H9 (cell line): ENCODE data around the gene UBAC1. TPM values are rescaled to one million over a fixed set of nuclear protein-coding genes. Genes with fewer than 3 reads are reported as not detected.

Experiments used
- DNase-seq: peaks from one replicate; pipeline ENCODE4 v3.0.0-alpha.2; 2017
- H2AFZ ChIP-seq: one replicate; pipeline ENCODE4 v1.6.1; 2013; ENCODE audit warnings: mild to moderate bottlenecking, low read length, control low read depth, moderate library complexity
- H2AK5ac ChIP-seq: 2 replicates; pipeline ENCODE4 v1.6.1; 2013; ENCODE audit warnings: low read length, control low read depth, mixed read lengths; ENCODE audit not compliant: insufficient read length
- H2BK120ac ChIP-seq: one replicate; pipeline ENCODE4 v1.6.1; 2013; ENCODE audit warnings: low read depth, mild to moderate bottlenecking, low read length, control low read depth, inconsistent platforms; ENCODE audit not compliant: poor library complexity, severe bottlenecking
- H2BK12ac ChIP-seq: 2 replicates; pipeline ENCODE4 v1.6.1; 2013; ENCODE audit warnings: low read length, control low read depth, mixed read lengths, low read depth; ENCODE audit not compliant: insufficient read length
- H2BK15ac ChIP-seq: 2 replicates; pipeline ENCODE4 v1.6.1; 2013; ENCODE audit warnings: low read depth, low read length, control low read depth
- H2BK20ac ChIP-seq: one replicate; pipeline ENCODE4 v1.6.1; 2013; ENCODE audit warnings: low read depth, mild to moderate bottlenecking, low read length, control low read depth, inconsistent platforms; ENCODE audit not compliant: poor library complexity, severe bottlenecking
- H2BK5ac ChIP-seq: 2 replicates; pipeline ENCODE4 v1.6.1; 2013; ENCODE audit warnings: low read length, control low read depth, mixed read lengths; ENCODE audit not compliant: insufficient read length
- H3K14ac ChIP-seq: 2 replicates; pipeline ENCODE4 v1.6.1; 2013; ENCODE audit warnings: low read length, control low read depth; ENCODE audit not compliant: insufficient read depth
- H3K18ac ChIP-seq: 2 replicates; pipeline ENCODE4 v1.6.1; 2013; ENCODE audit warnings: low read depth, mild to moderate bottlenecking, mixed read lengths, low read length, control low read depth; ENCODE audit not compliant: insufficient read length
- H3K23ac ChIP-seq: 2 replicates; pipeline ENCODE4 v1.6.1; 2013; ENCODE audit warnings: low read length, control low read depth, mixed read lengths, low read depth; ENCODE audit not compliant: insufficient read length
- H3K23me2 ChIP-seq: 2 replicates; pipeline ENCODE4 v1.6.1; 2013; ENCODE audit warnings: low read depth, mild to moderate bottlenecking, mixed read lengths, low read length, control low read depth; ENCODE audit not compliant: insufficient read length, poor library complexity, severe bottlenecking
- H3K27ac ChIP-seq: 2 replicates; pipeline ENCODE4 v1.5.1; 2013; ENCODE audit warnings: low read length, control low read depth, mixed read lengths, low read depth; ENCODE audit not compliant: insufficient read length
- H3K27me3 ChIP-seq: 2 replicates; pipeline ENCODE4 v1.6.1; 2013; ENCODE audit warnings: low read length, control low read depth, inconsistent platforms; ENCODE audit not compliant: insufficient read depth
- H3K4ac ChIP-seq: 2 replicates; pipeline ENCODE4 v1.6.1; 2013; ENCODE audit warnings: low read depth, mild to moderate bottlenecking, control low read depth, inconsistent platforms, low read length, moderate library complexity
- H3K4me1 ChIP-seq: 2 replicates; pipeline ENCODE4 v1.6.1; 2013; ENCODE audit warnings: low read length, control low read depth, inconsistent platforms; ENCODE audit not compliant: insufficient read depth
- H3K4me2 ChIP-seq: 2 replicates; pipeline ENCODE4 v1.6.1; 2013; ENCODE audit warnings: low read length, control low read depth, mixed read lengths; ENCODE audit not compliant: insufficient read length, insufficient read depth
- H3K56ac ChIP-seq: 2 replicates; pipeline ENCODE4 v1.6.1; 2013; ENCODE audit warnings: low read depth, mild to moderate bottlenecking, mixed read lengths, low read length, control low read depth; ENCODE audit not compliant: insufficient read length
- H3K79me1 ChIP-seq: 2 replicates; pipeline ENCODE4 v1.6.1; 2013; ENCODE audit warnings: low read depth, mild to moderate bottlenecking, moderate library complexity, low read length, control low read depth, inconsistent platforms; ENCODE audit not compliant: insufficient read depth, poor library complexity, severe bottlenecking
- H3K79me2 ChIP-seq: 2 replicates; pipeline ENCODE4 v1.6.1; 2013; ENCODE audit warnings: low read length, control low read depth, inconsistent platforms; ENCODE audit not compliant: insufficient read depth
- H3K9ac ChIP-seq: 2 replicates; pipeline ENCODE4 v1.6.1; 2013; ENCODE audit warnings: low read length, control low read depth, mixed read lengths; ENCODE audit not compliant: insufficient read length; ENCODE audit errors: extremely low read depth
- H3K9me3 ChIP-seq: one replicate; pipeline ENCODE4 v1.6.1; 2013; ENCODE audit warnings: low read depth, low read length, inconsistent platforms; ENCODE audit not compliant: control insufficient read depth
- H3T11ph ChIP-seq: one replicate; pipeline ENCODE4 v1.6.1; 2013; ENCODE audit warnings: mild to moderate bottlenecking, low read length, control low read depth, inconsistent platforms
- H4K20me1 ChIP-seq: one replicate; pipeline ENCODE4 v1.6.1; 2013; ENCODE audit not compliant: control insufficient read depth, insufficient read length, insufficient read depth
- H4K5ac ChIP-seq: 2 replicates; pipeline ENCODE4 v1.6.1; 2013; ENCODE audit warnings: low read depth, mild to moderate bottlenecking, mixed read lengths, low read length, control low read depth; ENCODE audit not compliant: insufficient read length
- H4K8ac ChIP-seq: replicated peaks from 2 replicates; pipeline ENCODE4 v1.6.1; 2013; ENCODE audit warnings: low read length, control low read depth, mixed read lengths, low read depth; ENCODE audit not compliant: insufficient read length
- H4K91ac ChIP-seq: 2 replicates; pipeline ENCODE4 v1.6.1; 2013; ENCODE audit warnings: low read depth, mild to moderate bottlenecking, moderate library complexity, mixed read lengths, low read length, control low read depth; ENCODE audit not compliant: insufficient read length
- H3K27ac Mint-ChIP-seq, 3 experiments: 2 replicates in 2 of 3; 3 replicates in 1 of 3; pipeline ENCODE4 v1.8.0; 2020 to 2021; ENCODE audit warnings: mixed read lengths in 3 of 3, mild to moderate bottlenecking in 1 of 3, moderate library complexity in 1 of 3
- H3K27me3 Mint-ChIP-seq: 2 replicates; pipeline ENCODE4 v1.8.0; 2021; ENCODE audit warnings: low read depth, mild to moderate bottlenecking, moderate library complexity, mixed read lengths
- H3K36me3 Mint-ChIP-seq, 3 experiments: 2 replicates in 2 of 3; 3 replicates in 1 of 3; pipeline ENCODE4 v1.8.0; 2020 to 2021; ENCODE audit warnings: low read depth in 3 of 3, mixed read lengths in 3 of 3; ENCODE audit not compliant: insufficient read depth in 1 of 3
- H3K4me1 Mint-ChIP-seq, 2 experiments: 2 replicates each; pipeline ENCODE4 v1.8.0; 2020; ENCODE audit warnings: mixed read lengths in 2 of 2
- H3K4me3 Mint-ChIP-seq, 2 experiments: 2 replicates in 1 of 2; 3 replicates in 1 of 2; pipeline ENCODE4 v1.8.0; 2020 to 2021; ENCODE audit warnings: mild to moderate bottlenecking in 2 of 2, mixed read lengths in 2 of 2, moderate library complexity in 1 of 2
- H3K9me3 Mint-ChIP-seq, 2 experiments: 2 replicates in 1 of 2; 3 replicates in 1 of 2; pipeline ENCODE4 v1.8.0; 2020; ENCODE audit warnings: mild to moderate bottlenecking in 2 of 2, mixed read lengths in 2 of 2, moderate library complexity in 1 of 2
- WGBS: extraction: QIAGEN DNeasy Blood & Tissue Kit; methylation state at CpG from one replicate; pipeline ENCODE4 v1.1.7; 2013; ENCODE audit warnings: missing lambda C conversion rate, low lambda C conversion rate, mixed read lengths; ENCODE audit not compliant: insufficient read length; ENCODE audit errors: extremely low coverage; 5-methylcytosine and 5-hydroxymethylcytosine counted together
- total RNA-seq: library from RNA; stranded (reverse); gene quantifications from 2 replicates; pipeline ENCODE4 v1.2.1, GENCODE V29; 2021
- TF ChIP-seq, protein P1 (sequence below): fragments of 200-600 bp; sonication (generic); conservative IDR thresholded peaks from 3 replicates; pipeline ENCODE4 v1.8.0; 2021; ENCODE audit warnings: antibody characterized with exemption, mild to moderate bottlenecking

The UBAC1 gene
- total RNA-seq, 1 experiment from 2014 or later: 47.5 TPM

GRCh38 chr9:135963938-135964337, 2.8 kb upstream of the UBAC1 start:
- Histone ChIP-seq H3K4me2 (no peak overlapping the region), H3K79me1 (no peaks in the 10 kb centered on the region), H3K23me2 (peaks cover 5% of the 10 kb centered on the region), H3K4me1 (peaks cover 2% of the 10 kb centered on the region; the same call in 1 of the 2 replicates), H2BK5ac (no peak overlapping the region), H4K20me1 (peaks cover 3% of the 10 kb centered on the region), H3K27ac (no peak overlapping the region), H2BK12ac (no peak overlapping the region), H2AFZ (no peak overlapping the region), H3K4ac (no peak overlapping the region), H2BK120ac (no peak overlapping the region), H3K9me3 (no peaks in the 10 kb centered on the region), H3K9ac (no peak overlapping the region), H4K91ac (no peak overlapping the region), H3K56ac (no peak overlapping the region), H3K14ac (no peak overlapping the region), H4K8ac (no peak overlapping the region), H3K23ac (no peak overlapping the region), H3K18ac (no peak overlapping the region), H2BK20ac (no peak overlapping the region), H3T11ph (no peak overlapping the region), H3K27me3 (no peaks in the 10 kb centered on the region), H4K5ac (no peak overlapping the region), H2BK15ac (no peak overlapping the region), H3K79me2 (peaks cover 6% of the 10 kb centered on the region; the same call in 1 of the 2 replicates), H2AK5ac (no peak overlapping the region)
- H3K9me3 Mint-ChIP-seq: peaks cover 2 to 4% of the 10 kb centered on the region in 2 experiments; a peak in 3 of 5 replicates
- H3K4me3 Mint-ChIP-seq: peak overlapping the region in 1 of 2 experiments; percentile 10; a peak in 1 of 5 replicates
- TF ChIP-seq, protein P1, sequence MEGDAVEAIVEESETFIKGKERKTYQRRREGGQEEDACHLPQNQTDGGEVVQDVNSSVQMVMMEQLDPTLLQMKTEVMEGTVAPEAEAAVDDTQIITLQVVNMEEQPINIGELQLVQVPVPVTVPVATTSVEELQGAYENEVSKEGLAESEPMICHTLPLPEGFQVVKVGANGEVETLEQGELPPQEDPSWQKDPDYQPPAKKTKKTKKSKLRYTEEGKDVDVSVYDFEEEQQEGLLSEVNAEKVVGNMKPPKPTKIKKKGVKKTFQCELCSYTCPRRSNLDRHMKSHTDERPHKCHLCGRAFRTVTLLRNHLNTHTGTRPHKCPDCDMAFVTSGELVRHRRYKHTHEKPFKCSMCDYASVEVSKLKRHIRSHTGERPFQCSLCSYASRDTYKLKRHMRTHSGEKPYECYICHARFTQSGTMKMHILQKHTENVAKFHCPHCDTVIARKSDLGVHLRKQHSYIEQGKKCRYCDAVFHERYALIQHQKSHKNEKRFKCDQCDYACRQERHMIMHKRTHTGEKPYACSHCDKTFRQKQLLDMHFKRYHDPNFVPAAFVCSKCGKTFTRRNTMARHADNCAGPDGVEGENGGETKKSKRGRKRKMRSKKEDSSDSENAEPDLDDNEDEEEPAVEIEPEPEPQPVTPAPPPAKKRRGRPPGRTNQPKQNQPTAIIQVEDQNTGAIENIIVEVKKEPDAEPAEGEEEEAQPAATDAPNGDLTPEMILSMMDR: no peak
- H3K27me3 Mint-ChIP-seq: peaks cover 12% of the 10 kb centered on the region
- no peaks in the 10 kb centered on the region for H3K36me3 Mint-ChIP-seq
- H3K4me1 Mint-ChIP-seq: peaks cover 30 to 36% of the 10 kb centered on the region in 2 experiments
- no CpG with 5 or more reads among the region's 10 CpGs for WGBS
- no peak overlapping the region; a peak in 1 of 7 replicates for H3K27ac Mint-ChIP-seq
- DNase-seq: no peak
